Measurements from ENCODE around the gene TMPRSS3.

TMPRSS3 gene

GRCh38 chr21:42346866-42347600, 48.8 kb downstream of the TMPRSS3 start:
- TF ChIP-seq ZNF70 (CRISPR knock-in tag; IDR thresholded peaks at IDR 0.05) (no peak), ZFP3 (CRISPR knock-in tag; IDR thresholded peaks at IDR 0.05) (no peak), PPARA (CRISPR knock-in tag; IDR thresholded peaks at IDR 0.05; ENCODE audit: borderline replicate concordance) (no peak), ZNF8 (CRISPR knock-in tag; IDR thresholded peaks at IDR 0.05) (no peak), TSHZ2 (CRISPR knock-in tag; IDR thresholded peaks at IDR 0.05) (no peak), SNAI2 (CRISPR knock-in tag; IDR thresholded peaks at IDR 0.05) (no peak), TCF4 (CRISPR knock-in tag; IDR thresholded peaks at IDR 0.05; ENCODE audit: borderline replicate concordance) (no peak), CREB5 (CRISPR knock-in tag; IDR thresholded peaks at IDR 0.05; ENCODE audit: low read depth) (no peak), ZNF565 (CRISPR knock-in tag; conservative IDR thresholded peaks at IDR 0.05; ENCODE audit: low read depth) (no peak)

GRCh38 chr21:42346441-42346840, 49.4 kb downstream of the TMPRSS3 start:
- TF ChIP-seq CSDC2 (CRISPR knock-in tag; IDR thresholded peaks at IDR 0.05) = no peak
- TF ChIP-seq ZFP30 (CRISPR knock-in tag; IDR thresholded peaks at IDR 0.05) = no peak
- TF ChIP-seq TOX (CRISPR knock-in tag; IDR thresholded peaks at IDR 0.05; ENCODE audit: borderline replicate concordance) = no peak
- no peak for TF ChIP-seq ESRRG (CRISPR knock-in tag; IDR thresholded peaks at IDR 0.05)
- TF ChIP-seq TCF4 (CRISPR knock-in tag; IDR thresholded peaks at IDR 0.05; ENCODE audit: borderline replicate concordance) = no peak
- no peak for TF ChIP-seq SNAI2 (CRISPR knock-in tag; IDR thresholded peaks at IDR 0.05)
- TF ChIP-seq PPARA (CRISPR knock-in tag; IDR thresholded peaks at IDR 0.05; ENCODE audit: borderline replicate concordance) = no peak
- no peak for TF ChIP-seq TSHZ2 (CRISPR knock-in tag; IDR thresholded peaks at IDR 0.05)
- TF ChIP-seq PATZ1 (CRISPR knock-in tag; IDR thresholded peaks at IDR 0.05; ENCODE audit: borderline replicate concordance) = no peak
- TF ChIP-seq ZFP3 (CRISPR knock-in tag; IDR thresholded peaks at IDR 0.05) = no peak
- TF ChIP-seq BACH2 (CRISPR knock-in tag; IDR thresholded peaks at IDR 0.05; ENCODE audit: borderline replicate concordance) = no peak
- no peak for TF ChIP-seq CREB5 (CRISPR knock-in tag; IDR thresholded peaks at IDR 0.05; ENCODE audit: low read depth)
- no peak for TF ChIP-seq ZNF8 (CRISPR knock-in tag; IDR thresholded peaks at IDR 0.05)
- no peak for TF ChIP-seq ZNF565 (CRISPR knock-in tag; conservative IDR thresholded peaks at IDR 0.05; ENCODE audit: low read depth)

More at GRCh38 chr21:42346866-42347600, 48.8 kb downstream of the TMPRSS3 start:
- no peak for ATAC-seq

GRCh38 chr21:42344631-42345030, 51.2 kb downstream of the TMPRSS3 start:
- no peak for ATAC-seq

More at GRCh38 chr21:42346441-42346840, 49.4 kb downstream of the TMPRSS3 start:
- no peak for ATAC-seq

More at GRCh38 chr21:42344631-42345030, 51.2 kb downstream of the TMPRSS3 start:
- TF ChIP-seq ZNF70 (CRISPR knock-in tag; IDR thresholded peaks at IDR 0.05) = no peak
- TF ChIP-seq BACH2 (CRISPR knock-in tag; IDR thresholded peaks at IDR 0.05; ENCODE audit: borderline replicate concordance) = no peak
- TF ChIP-seq ARNTL (CRISPR knock-in tag; IDR thresholded peaks at IDR 0.05; ENCODE audit: borderline replicate concordance, low read depth) = no peak
- no peak for TF ChIP-seq CREB5 (CRISPR knock-in tag; IDR thresholded peaks at IDR 0.05; ENCODE audit: low read depth)
